Central memory CD4-positive, alpha-beta T cell (primary cell): ENCODE measurements around the gene DYSF.

Experiments used
- DNase-seq: peaks from one replicate; pipeline ENCODE4 v3.0.0; 2022

The DYSF gene

GRCh38 chr2:71503837-71504236, 50.5 kb downstream of the DYSF start:
- no peak for DNase-seq

- no peak for DNase-seq
Observed at GRCh38 chr2:71504611-71505010, 51.2 kb downstream of the DYSF start.

- DNase-seq, result no peak
Observed at GRCh38 chr2:71505086-71505769, 51.9 kb downstream of the DYSF start.

- DNase-seq, result no peak
Observed at GRCh38 chr2:71505770-71506140, 52.4 kb downstream of the DYSF start.

- DNase-seq, result no peak
Observed at GRCh38 chr2:71506222-71507153, 53.1 kb downstream of the DYSF start.

GRCh38 chr2:71507476-71507875, 54.1 kb downstream of the DYSF start:
- DNase-seq, result no peak

- peak; percentile 54 for DNase-seq
Observed at GRCh38 chr2:71510196-71510807, 56.9 kb downstream of the DYSF start.

- no peak for DNase-seq
Observed at GRCh38 chr2:71510938-71511337, 57.6 kb downstream of the DYSF start.

GRCh38 chr2:71511776-71512175, 58.4 kb downstream of the DYSF start:
- DNase-seq, result no peak

GRCh38 chr2:71512386-71512785, 59.0 kb downstream of the DYSF start:
- no peak for DNase-seq

- no peak for DNase-seq
Observed at GRCh38 chr2:71513096-71513495, 59.7 kb downstream of the DYSF start.

- no peak for DNase-seq
Observed at GRCh38 chr2:71513721-71514120, 60.4 kb downstream of the DYSF start.

GRCh38 chr2:71516253-71516888, 63.0 kb downstream of the DYSF start:
- no peak for DNase-seq

GRCh38 chr2:71517851-71518250, 64.5 kb downstream of the DYSF start:
- no peak for DNase-seq

- DNase-seq, result no peak
Observed at GRCh38 chr2:71521436-71521950, 68.1 kb downstream of the DYSF start.

GRCh38 chr2:71524476-71524875, 71.1 kb downstream of the DYSF start:
- DNase-seq, result no peak

- no peak for DNase-seq
Observed at GRCh38 chr2:71526141-71526540, 72.8 kb downstream of the DYSF start.

GRCh38 chr2:71526975-71527374, 73.6 kb downstream of the DYSF start:
- DNase-seq, result no peak

- DNase-seq, result no peak
Observed at GRCh38 chr2:71528131-71528591, 74.8 kb downstream of the DYSF start.

GRCh38 chr2:71528749-71529148, 75.4 kb downstream of the DYSF start:
- no peak for DNase-seq

GRCh38 chr2:71530211-71530610, 76.8 kb downstream of the DYSF start:
- no peak for DNase-seq

- no peak for DNase-seq
Observed at GRCh38 chr2:71530641-71531332, 77.4 kb downstream of the DYSF start.
